ENCODE data around the gene GLCCI1. TPM values are rescaled to one million over a fixed set of nuclear protein-coding genes. Genes with fewer than 3 reads are reported as not detected.

GLCCI1 gene
- total and polyA plus RNA-seq, 2 of the 13 experiments (the other 11 are each of a cell fraction or from before 2014, with no cell fraction given) = 1.3 to 1.7 TPM

DNA sequence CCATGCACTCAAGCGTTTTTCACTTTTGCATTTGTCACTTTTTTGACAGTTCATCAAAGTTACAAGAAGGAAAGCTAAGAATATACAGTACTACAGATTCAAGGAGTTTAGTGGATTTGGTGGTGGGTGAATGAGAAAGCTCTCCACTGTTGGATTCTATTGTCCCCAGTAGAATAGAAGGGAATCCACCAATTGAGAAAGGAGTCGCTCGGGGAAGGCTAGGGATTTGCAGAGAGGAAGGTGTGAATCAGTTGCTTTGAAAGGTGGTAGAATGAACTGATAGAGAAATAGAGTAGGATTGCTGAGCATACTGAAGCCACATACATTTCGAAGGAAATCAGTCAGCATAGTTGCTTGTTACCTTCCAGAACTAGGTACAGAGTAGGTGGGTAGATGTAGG lies 33.7 kb upstream of the GLCCI1 start:
- DNase-seq (ENCODE audit: low spot score) = no peak
- POLR2A ChIA-PET = no interaction called here
- no peak for FAIRE-seq

More for the DNA sequence above, 33.7 kb upstream of the GLCCI1 start:
- TF ChIP-seq SNAI1 (CRISPR knock-in tag; IDR thresholded peaks at IDR 0.05; ENCODE audit: borderline replicate concordance) (no peak), SUZ12 (IDR thresholded peaks at IDR 0.05; ENCODE audit: low read depth, low read length) (no peak), NKX3-1 (CRISPR knock-in tag; IDR thresholded peaks at IDR 0.05) (no peak), MTF1 (CRISPR knock-in tag; IDR thresholded peaks at IDR 0.05) (no peak), STAG1 (CRISPR knock-in tag; IDR thresholded peaks at IDR 0.05) (no peak), RORA (CRISPR knock-in tag; IDR thresholded peaks at IDR 0.05) (no peak), HNRNPL (IDR thresholded peaks at IDR 0.05; ENCODE audit: low read depth, low read length) (no peak), FOSL2 (CRISPR knock-in tag; IDR thresholded peaks at IDR 0.05) (no peak), BCL3 (CRISPR knock-in tag; IDR thresholded peaks at IDR 0.05) (no peak), IKZF5 (CRISPR knock-in tag; IDR thresholded peaks at IDR 0.05) (no peak), MBNL3 (CRISPR knock-in tag; conservative IDR thresholded peaks at IDR 0.05) (no peak)
- TF ChIP-seq, protein P1, sequence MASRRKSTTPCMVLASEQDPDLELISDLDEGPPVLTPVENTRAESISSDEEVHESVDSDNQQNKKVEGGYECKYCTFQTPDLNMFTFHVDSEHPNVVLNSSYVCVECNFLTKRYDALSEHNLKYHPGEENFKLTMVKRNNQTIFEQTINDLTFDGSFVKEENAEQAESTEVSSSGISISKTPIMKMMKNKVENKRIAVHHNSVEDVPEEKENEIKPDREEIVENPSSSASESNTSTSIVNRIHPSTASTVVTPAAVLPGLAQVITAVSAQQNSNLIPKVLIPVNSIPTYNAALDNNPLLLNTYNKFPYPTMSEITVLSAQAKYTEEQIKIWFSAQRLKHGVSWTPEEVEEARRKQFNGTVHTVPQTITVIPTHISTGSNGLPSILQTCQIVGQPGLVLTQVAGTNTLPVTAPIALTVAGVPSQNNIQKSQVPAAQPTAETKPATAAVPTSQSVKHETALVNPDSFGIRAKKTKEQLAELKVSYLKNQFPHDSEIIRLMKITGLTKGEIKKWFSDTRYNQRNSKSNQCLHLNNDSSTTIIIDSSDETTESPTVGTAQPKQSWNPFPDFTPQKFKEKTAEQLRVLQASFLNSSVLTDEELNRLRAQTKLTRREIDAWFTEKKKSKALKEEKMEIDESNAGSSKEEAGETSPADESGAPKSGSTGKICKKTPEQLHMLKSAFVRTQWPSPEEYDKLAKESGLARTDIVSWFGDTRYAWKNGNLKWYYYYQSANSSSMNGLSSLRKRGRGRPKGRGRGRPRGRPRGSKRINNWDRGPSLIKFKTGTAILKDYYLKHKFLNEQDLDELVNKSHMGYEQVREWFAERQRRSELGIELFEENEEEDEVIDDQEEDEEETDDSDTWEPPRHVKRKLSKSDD (CRISPR knock-in tag; IDR thresholded peaks at IDR 0.05; ENCODE audit: low read depth) = no peak
- TF ChIP-seq, protein P2, sequence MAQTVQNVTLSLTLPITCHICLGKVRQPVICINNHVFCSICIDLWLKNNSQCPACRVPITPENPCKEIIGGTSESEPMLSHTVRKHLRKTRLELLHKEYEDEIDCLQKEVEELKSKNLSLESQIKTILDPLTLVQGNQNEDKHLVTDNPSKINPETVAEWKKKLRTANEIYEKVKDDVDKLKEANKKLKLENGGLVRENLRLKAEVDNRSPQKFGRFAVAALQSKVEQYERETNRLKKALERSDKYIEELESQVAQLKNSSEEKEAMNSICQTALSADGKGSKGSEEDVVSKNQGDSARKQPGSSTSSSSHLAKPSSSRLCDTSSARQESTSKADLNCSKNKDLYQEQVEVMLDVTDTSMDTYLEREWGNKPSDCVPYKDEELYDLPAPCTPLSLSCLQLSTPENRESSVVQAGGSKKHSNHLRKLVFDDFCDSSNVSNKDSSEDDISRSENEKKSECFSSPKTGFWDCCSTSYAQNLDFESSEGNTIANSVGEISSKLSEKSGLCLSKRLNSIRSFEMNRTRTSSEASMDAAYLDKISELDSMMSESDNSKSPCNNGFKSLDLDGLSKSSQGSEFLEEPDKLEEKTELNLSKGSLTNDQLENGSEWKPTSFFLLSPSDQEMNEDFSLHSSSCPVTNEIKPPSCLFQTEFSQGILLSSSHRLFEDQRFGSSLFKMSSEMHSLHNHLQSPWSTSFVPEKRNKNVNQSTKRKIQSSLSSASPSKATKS (CRISPR knock-in tag; IDR thresholded peaks at IDR 0.05) = no peak
- Histone ChIP-seq H3K9me3 (ENCODE audit: low read length) (no peaks in the 10 kb centered on the region), H3K79me2 (ENCODE audit: insufficient read depth, low read length) (no peaks in the 10 kb centered on the region), H4K20me1 (ENCODE audit: insufficient read depth, low read length) (no peaks in the 10 kb centered on the region), H3K27me3 (ENCODE audit: control insufficient read depth in 1 of 2, insufficient read depth in 2 of 2, low read length in 2 of 2) (no peaks in the 10 kb centered on the region), H3K9ac (ENCODE audit: insufficient read depth, low read depth, low read length) (no peak overlapping the region), H3K4me3 (replicated peaks in 1 of 3; ENCODE audit: insufficient read depth in 1 of 3, low read depth in 2 of 3, low read length in 3 of 3) (no peak overlapping the region), H3K4me2 (ENCODE audit: low read depth, low read length) (no peak overlapping the region), H3K4me1 (ENCODE audit: insufficient read depth, low read length) (no peaks in the 10 kb centered on the region), H3K36me3 (replicated peaks in 1 of 2; ENCODE audit: control insufficient read depth in 1 of 2, insufficient read depth in 2 of 2, low read length in 2 of 2) (no peaks in the 10 kb centered on the region), H3K27ac (ENCODE audit: extremely low read length, insufficient read depth, low read length) (no peak overlapping the region), H2AFZ (ENCODE audit: low read length) (no peak overlapping the region)
- intact Hi-C loops (cut with micrococcal nuclease; ENCODE audit: unreplicated experiment) = no loop called here
- in situ Hi-C loops (cut with HindIII; ENCODE audit: extremely low pct_ligation_motif_present, low pct_unique_long_range_greater_than_20kb) = no loop called here
- CTCF ChIA-PET (ENCODE audit: low intra/inter-chr PET ratio, low total read pairs) = no interaction called here
- WGBS (ENCODE audit: low lambda C conversion rate) = 23% methylated on average over 4 of the region's 4 CpGs
- BruUV-seq (replicated peaks) = no TSS peak
- no peak for ATAC-seq
